WTC11 (cell line): ENCODE data around the gene ZBTB44. TPM values are rescaled to one million over a fixed set of nuclear protein-coding genes. Genes with fewer than 3 reads are reported as not detected.

Source experiments
- ATAC-seq: fragments of 200-7000 bp; cut with Tn5 transposase; 2 replicates; pipeline ENCODE4 v1.10.0; 2021; ENCODE audit warnings: mild to moderate bottlenecking, moderate library complexity
- CTCF ChIA-PET: fragments of 300-600 bp; sonication (Branson Sonifier 250); formaldehyde crosslinking; loops from one replicate; lab custom pipeline; 2021; ENCODE audit warnings: antibody characterized with exemption; lab: Charles Lee
- POLR2A ChIA-PET: fragments of 350-600 bp; sonication (Branson Sonifier 250); formaldehyde crosslinking; loops from one replicate; lab custom pipeline; 2021; ENCODE audit warnings: antibody characterized with exemption; lab: Charles Lee
- DNase-seq: peaks from one replicate; pipeline ENCODE4 v3.0.0; 2021; ENCODE audit warnings: low spot score
- H3K27ac Mint-ChIP-seq: 2 replicates; pipeline ENCODE4 v1.8.0; 2021; ENCODE audit warnings: mixed read lengths
- H3K27me3 Mint-ChIP-seq: 2 replicates; pipeline ENCODE4 v1.8.0; 2021; ENCODE audit warnings: low read depth, mild to moderate bottlenecking, moderate library complexity, mixed read lengths
- H3K36me3 Mint-ChIP-seq: 2 replicates; pipeline ENCODE4 v1.8.0; 2021; ENCODE audit warnings: mixed read lengths
- H3K4me1 Mint-ChIP-seq: 2 replicates; pipeline ENCODE4 v1.8.0; 2022; ENCODE audit warnings: mixed read lengths
- H3K4me3 Mint-ChIP-seq: 2 replicates; pipeline ENCODE4 v1.8.0; 2021; ENCODE audit warnings: mild to moderate bottlenecking, moderate library complexity, mixed read lengths
- H3K9me3 Mint-ChIP-seq: 2 replicates; pipeline ENCODE4 v1.8.0; 2021; ENCODE audit warnings: mixed read lengths
- ATF1 ChIP-seq: sonication (generic); formaldehyde crosslinking; IDR thresholded peaks from 2 replicates; pipeline ENCODE4 v1.8.1; 2023; ENCODE audit warnings: mild to moderate bottlenecking, moderate library complexity, missing genetic modification reagents
- CREB1 ChIP-seq: sonication (generic); formaldehyde crosslinking; IDR thresholded peaks from 2 replicates; pipeline ENCODE4 v1.8.0; 2023; ENCODE audit warnings: mild to moderate bottlenecking, missing genetic modification reagents
- EMX1 ChIP-seq: fragments of 250-450 bp; sonication (Bioruptor Pico); IDR thresholded peaks from 2 replicates; pipeline ENCODE4 v1.8.0; 2021; ENCODE audit warnings: mild to moderate bottlenecking
- ESRRA ChIP-seq: sonication (generic); formaldehyde crosslinking; IDR thresholded peaks from 2 replicates; pipeline ENCODE4 v1.8.1; 2022; ENCODE audit warnings: mild to moderate bottlenecking, missing genetic modification reagents, borderline replicate concordance
- GRHL2 ChIP-seq: fragments of 250-450 bp; sonication (Bioruptor Pico); IDR thresholded peaks from 2 replicates; pipeline ENCODE4 v1.8.0; 2022; ENCODE audit warnings: mild to moderate bottlenecking, moderate library complexity; ENCODE audit not compliant: insufficient replicate concordance, severe bottlenecking
- NFATC4 ChIP-seq: fragments of 250-450 bp; sonication (Bioruptor Pico); IDR thresholded peaks from 2 replicates; pipeline ENCODE4 v1.9.0; 2021; ENCODE audit warnings: mild to moderate bottlenecking
- NR1H2 ChIP-seq: sonication (generic); formaldehyde crosslinking; IDR thresholded peaks from 2 replicates; pipeline ENCODE4 v1.9.0; 2021; ENCODE audit warnings: mild to moderate bottlenecking, moderate library complexity, missing genetic modification reagents
- SMAD4 ChIP-seq: sonication (generic); formaldehyde crosslinking; IDR thresholded peaks from 2 replicates; pipeline ENCODE4 v1.8.0; 2022; ENCODE audit warnings: mild to moderate bottlenecking, missing genetic modification reagents
- TP53 ChIP-seq: sonication (generic); formaldehyde crosslinking; IDR thresholded peaks from 2 replicates; pipeline ENCODE4 v1.8.1; 2023; ENCODE audit warnings: mild to moderate bottlenecking, missing genetic modification reagents
- total RNA-seq: library from RNA; stranded (reverse); gene quantifications from 3 replicates; pipeline ENCODE4 v1.2.3, GENCODE V29; 2021
- TF ChIP-seq, protein P1 (sequence below): fragments of 250-450 bp; sonication (Bioruptor Pico); IDR thresholded peaks from 2 replicates; pipeline ENCODE4 v1.9.0; 2021; ENCODE audit warnings: moderate library complexity, mild to moderate bottlenecking, inconsistent platforms, borderline replicate concordance
- TF ChIP-seq, protein P2 (sequence below): fragments of 250-450 bp; sonication (Bioruptor Pico); IDR thresholded peaks from 2 replicates; pipeline ENCODE4 v1.8.0; 2021; ENCODE audit warnings: mild to moderate bottlenecking
- TF ChIP-seq, protein P3 (sequence below): sonication (generic); formaldehyde crosslinking; IDR thresholded peaks from 2 replicates; pipeline ENCODE4 v1.8.1; 2022; ENCODE audit warnings: low read depth, missing genetic modification reagents, borderline replicate concordance
- TF ChIP-seq, protein P4 (sequence below): sonication (generic); formaldehyde crosslinking; IDR thresholded peaks from 2 replicates; pipeline ENCODE4 v1.8.0; 2023; ENCODE audit warnings: mild to moderate bottlenecking, missing genetic modification reagents
- TF ChIP-seq, protein P5 (sequence below): sonication (generic); formaldehyde crosslinking; IDR thresholded peaks from 2 replicates; pipeline ENCODE4 v1.8.1; 2023; ENCODE audit warnings: mild to moderate bottlenecking, missing genetic modification reagents
- TF ChIP-seq, protein P6 (sequence below): sonication (generic); formaldehyde crosslinking; conservative IDR thresholded peaks from 2 replicates; pipeline ENCODE4 v1.8.1; 2022; ENCODE audit warnings: mild to moderate bottlenecking, missing genetic modification reagents
- TF ChIP-seq, protein P7 (sequence below): sonication (generic); formaldehyde crosslinking; IDR thresholded peaks from 2 replicates; pipeline ENCODE4 v1.8.0; 2022; ENCODE audit warnings: mild to moderate bottlenecking, missing genetic modification reagents

The ZBTB44 gene
- total RNA-seq, 1 experiment from 2014 or later, result 107 TPM

DNA sequence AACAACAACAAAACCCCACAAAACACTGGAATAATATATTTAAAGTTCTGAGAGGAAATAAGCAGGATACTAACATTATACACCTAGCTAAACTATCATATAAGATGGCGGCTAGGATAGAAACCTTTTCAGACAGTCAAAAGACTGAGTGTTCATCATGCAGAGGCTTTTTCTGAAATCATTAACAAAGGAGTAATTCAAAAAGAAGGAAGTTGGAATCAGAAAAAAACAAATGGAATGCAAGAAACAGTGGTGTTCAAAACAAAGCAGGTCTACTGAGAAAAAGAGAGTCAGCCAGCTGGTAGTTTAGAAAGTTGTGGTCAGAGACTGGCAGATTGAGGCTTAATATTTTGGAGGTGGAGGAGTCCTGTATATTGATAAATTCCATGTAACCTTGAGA lies 30.1 kb upstream of the ZBTB44 start:
- no peak for ATAC-seq
- TF ChIP-seq ATF1 (no peak), EMX1 (no peak), NFATC4 (no peak), TP53 (CRISPR knock-in tag) (no peak), SMAD4 (CRISPR knock-in tag) (no peak), CREB1 (no peak), GRHL2 (CRISPR knock-in tag) (no peak), ESRRA (CRISPR knock-in tag) (no peak), NR1H2 (CRISPR knock-in tag) (no peak)
- TF ChIP-seq, protein P1, sequence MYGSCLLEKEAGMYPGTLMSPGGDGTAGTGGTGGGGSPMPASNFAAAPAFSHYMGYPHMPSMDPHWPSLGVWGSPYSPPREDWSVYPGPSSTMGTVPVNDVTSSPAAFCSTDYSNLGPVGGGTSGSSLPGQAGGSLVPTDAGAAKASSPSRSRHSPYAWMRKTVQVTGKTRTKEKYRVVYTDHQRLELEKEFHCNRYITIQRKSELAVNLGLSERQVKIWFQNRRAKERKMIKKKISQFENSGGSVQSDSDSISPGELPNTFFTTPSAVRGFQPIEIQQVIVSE (CRISPR knock-in tag), result no peak
- TF ChIP-seq, protein P2, sequence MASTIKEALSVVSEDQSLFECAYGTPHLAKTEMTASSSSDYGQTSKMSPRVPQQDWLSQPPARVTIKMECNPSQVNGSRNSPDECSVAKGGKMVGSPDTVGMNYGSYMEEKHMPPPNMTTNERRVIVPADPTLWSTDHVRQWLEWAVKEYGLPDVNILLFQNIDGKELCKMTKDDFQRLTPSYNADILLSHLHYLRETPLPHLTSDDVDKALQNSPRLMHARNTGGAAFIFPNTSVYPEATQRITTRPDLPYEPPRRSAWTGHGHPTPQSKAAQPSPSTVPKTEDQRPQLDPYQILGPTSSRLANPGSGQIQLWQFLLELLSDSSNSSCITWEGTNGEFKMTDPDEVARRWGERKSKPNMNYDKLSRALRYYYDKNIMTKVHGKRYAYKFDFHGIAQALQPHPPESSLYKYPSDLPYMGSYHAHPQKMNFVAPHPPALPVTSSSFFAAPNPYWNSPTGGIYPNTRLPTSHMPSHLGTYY (CRISPR knock-in tag), result no peak
- TF ChIP-seq, protein P3, sequence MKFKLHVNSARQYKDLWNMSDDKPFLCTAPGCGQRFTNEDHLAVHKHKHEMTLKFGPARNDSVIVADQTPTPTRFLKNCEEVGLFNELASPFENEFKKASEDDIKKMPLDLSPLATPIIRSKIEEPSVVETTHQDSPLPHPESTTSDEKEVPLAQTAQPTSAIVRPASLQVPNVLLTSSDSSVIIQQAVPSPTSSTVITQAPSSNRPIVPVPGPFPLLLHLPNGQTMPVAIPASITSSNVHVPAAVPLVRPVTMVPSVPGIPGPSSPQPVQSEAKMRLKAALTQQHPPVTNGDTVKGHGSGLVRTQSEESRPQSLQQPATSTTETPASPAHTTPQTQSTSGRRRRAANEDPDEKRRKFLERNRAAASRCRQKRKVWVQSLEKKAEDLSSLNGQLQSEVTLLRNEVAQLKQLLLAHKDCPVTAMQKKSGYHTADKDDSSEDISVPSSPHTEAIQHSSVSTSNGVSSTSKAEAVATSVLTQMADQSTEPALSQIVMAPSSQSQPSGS, result no peak
- TF ChIP-seq, protein P4, sequence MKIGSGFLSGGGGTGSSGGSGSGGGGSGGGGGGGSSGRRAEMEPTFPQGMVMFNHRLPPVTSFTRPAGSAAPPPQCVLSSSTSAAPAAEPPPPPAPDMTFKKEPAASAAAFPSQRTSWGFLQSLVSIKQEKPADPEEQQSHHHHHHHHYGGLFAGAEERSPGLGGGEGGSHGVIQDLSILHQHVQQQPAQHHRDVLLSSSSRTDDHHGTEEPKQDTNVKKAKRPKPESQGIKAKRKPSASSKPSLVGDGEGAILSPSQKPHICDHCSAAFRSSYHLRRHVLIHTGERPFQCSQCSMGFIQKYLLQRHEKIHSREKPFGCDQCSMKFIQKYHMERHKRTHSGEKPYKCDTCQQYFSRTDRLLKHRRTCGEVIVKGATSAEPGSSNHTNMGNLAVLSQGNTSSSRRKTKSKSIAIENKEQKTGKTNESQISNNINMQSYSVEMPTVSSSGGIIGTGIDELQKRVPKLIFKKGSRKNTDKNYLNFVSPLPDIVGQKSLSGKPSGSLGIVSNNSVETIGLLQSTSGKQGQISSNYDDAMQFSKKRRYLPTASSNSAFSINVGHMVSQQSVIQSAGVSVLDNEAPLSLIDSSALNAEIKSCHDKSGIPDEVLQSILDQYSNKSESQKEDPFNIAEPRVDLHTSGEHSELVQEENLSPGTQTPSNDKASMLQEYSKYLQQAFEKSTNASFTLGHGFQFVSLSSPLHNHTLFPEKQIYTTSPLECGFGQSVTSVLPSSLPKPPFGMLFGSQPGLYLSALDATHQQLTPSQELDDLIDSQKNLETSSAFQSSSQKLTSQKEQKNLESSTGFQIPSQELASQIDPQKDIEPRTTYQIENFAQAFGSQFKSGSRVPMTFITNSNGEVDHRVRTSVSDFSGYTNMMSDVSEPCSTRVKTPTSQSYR (CRISPR knock-in tag), result no peak
- TF ChIP-seq, protein P5, sequence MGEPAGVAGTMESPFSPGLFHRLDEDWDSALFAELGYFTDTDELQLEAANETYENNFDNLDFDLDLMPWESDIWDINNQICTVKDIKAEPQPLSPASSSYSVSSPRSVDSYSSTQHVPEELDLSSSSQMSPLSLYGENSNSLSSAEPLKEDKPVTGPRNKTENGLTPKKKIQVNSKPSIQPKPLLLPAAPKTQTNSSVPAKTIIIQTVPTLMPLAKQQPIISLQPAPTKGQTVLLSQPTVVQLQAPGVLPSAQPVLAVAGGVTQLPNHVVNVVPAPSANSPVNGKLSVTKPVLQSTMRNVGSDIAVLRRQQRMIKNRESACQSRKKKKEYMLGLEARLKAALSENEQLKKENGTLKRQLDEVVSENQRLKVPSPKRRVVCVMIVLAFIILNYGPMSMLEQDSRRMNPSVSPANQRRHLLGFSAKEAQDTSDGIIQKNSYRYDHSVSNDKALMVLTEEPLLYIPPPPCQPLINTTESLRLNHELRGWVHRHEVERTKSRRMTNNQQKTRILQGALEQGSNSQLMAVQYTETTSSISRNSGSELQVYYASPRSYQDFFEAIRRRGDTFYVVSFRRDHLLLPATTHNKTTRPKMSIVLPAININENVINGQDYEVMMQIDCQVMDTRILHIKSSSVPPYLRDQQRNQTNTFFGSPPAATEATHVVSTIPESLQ (CRISPR knock-in tag), result no peak
- TF ChIP-seq, protein P6, sequence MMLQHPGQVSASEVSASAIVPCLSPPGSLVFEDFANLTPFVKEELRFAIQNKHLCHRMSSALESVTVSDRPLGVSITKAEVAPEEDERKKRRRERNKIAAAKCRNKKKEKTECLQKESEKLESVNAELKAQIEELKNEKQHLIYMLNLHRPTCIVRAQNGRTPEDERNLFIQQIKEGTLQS, result no peak
- TF ChIP-seq, protein P7, sequence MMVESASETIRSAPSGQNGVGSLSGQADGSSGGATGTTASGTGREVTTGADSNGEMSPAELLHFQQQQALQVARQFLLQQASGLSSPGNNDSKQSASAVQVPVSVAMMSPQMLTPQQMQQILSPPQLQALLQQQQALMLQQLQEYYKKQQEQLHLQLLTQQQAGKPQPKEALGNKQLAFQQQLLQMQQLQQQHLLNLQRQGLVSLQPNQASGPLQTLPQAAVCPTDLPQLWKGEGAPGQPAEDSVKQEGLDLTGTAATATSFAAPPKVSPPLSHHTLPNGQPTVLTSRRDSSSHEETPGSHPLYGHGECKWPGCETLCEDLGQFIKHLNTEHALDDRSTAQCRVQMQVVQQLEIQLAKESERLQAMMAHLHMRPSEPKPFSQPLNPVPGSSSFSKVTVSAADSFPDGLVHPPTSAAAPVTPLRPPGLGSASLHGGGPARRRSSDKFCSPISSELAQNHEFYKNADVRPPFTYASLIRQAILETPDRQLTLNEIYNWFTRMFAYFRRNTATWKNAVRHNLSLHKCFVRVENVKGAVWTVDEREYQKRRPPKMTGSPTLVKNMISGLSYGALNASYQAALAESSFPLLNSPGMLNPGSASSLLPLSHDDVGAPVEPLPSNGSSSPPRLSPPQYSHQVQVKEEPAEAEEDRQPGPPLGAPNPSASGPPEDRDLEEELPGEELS (CRISPR knock-in tag), result no peak
- H3K4me1 Mint-ChIP-seq, result no peaks in the 10 kb centered on the region
- peaks cover 2% of the 10 kb centered on the region; the same call in 1 of the 2 replicates for H3K36me3 Mint-ChIP-seq
- no peak for DNase-seq
- ChIA-PET CTCF (no interaction called here), POLR2A (no interaction called here)
- no peak overlapping the region for H3K4me3 Mint-ChIP-seq
- no peak overlapping the region for H3K27ac Mint-ChIP-seq
- H3K27me3 Mint-ChIP-seq, result no peaks in the 10 kb centered on the region
- peaks cover 15% of the 10 kb centered on the region for H3K9me3 Mint-ChIP-seq
